HG03457 (cell line): Measurements from ENCODE around the gene RNF186.
"Not testable (repeated sequence)": the region's sequence is repeated elsewhere in the genome, so short reads cannot be mapped to it uniquely, and the experiment has no call there.

Experiments
- ATAC-seq: cut with Tn5 transposase; IDR thresholded peaks from one replicate; pipeline ENCODE4 v1.9.1; 2021; ENCODE audit warnings: moderate number of reproducible peaks; ENCODE audit not compliant: unreplicated experiment

Gene RNF186

GRCh38 chr1:19814681-19815503 lies at the start of gene RNF186:
Gene RNF186 (minus strand): TSS chr1:19815283. CDS start chr1:19815101, 182 bp downstream.
- ATAC-seq: no peak

- no peak for ATAC-seq
Measured at GRCh38 chr1:19864570-19865160, 49.6 kb upstream of the RNF186 start.

GRCh38 chr1:19862944-19863343 lies 47.9 kb upstream of the RNF186 start:
- ATAC-seq: no peak

GRCh38 chr1:19861842-19862530 lies 46.9 kb upstream of the RNF186 start:
- ATAC-seq: no peak

- no peak for ATAC-seq
Measured at GRCh38 chr1:19861034-19861433, 46.0 kb upstream of the RNF186 start.

- no peak for ATAC-seq
Measured at GRCh38 chr1:19860418-19860817, 45.3 kb upstream of the RNF186 start.

- ATAC-seq: no peak
Measured at GRCh38 chr1:19859876-19860275, 44.8 kb upstream of the RNF186 start.

- no peak for ATAC-seq
Measured at GRCh38 chr1:19858893-19859292, 43.8 kb upstream of the RNF186 start.

- no peak for ATAC-seq
Measured at GRCh38 chr1:19854866-19855265, 39.8 kb upstream of the RNF186 start.

GRCh38 chr1:19852036-19852435 lies 37.0 kb upstream of the RNF186 start:
- ATAC-seq: no peak

- ATAC-seq: no peak
Measured at GRCh38 chr1:19850214-19850613, 35.1 kb upstream of the RNF186 start.

- ATAC-seq: not testable (repeated sequence)
Measured at GRCh38 chr1:19849307-19849706, 34.2 kb upstream of the RNF186 start.

- ATAC-seq: not testable (repeated sequence)
Measured at GRCh38 chr1:19847334-19847733, 32.3 kb upstream of the RNF186 start.

- ATAC-seq: no peak
Measured at GRCh38 chr1:19846338-19846737, 31.3 kb upstream of the RNF186 start.

- ATAC-seq: no peak
Measured at GRCh38 chr1:19845555-19845954, 30.5 kb upstream of the RNF186 start.

- ATAC-seq: no peak
Measured at GRCh38 chr1:19844731-19845495, 29.8 kb upstream of the RNF186 start.

GRCh38 chr1:19840228-19840627 lies 25.1 kb upstream of the RNF186 start:
- no peak for ATAC-seq

GRCh38 chr1:19837866-19838265 lies 22.8 kb upstream of the RNF186 start:
- no peak for ATAC-seq

GRCh38 chr1:19835578-19835977 lies 20.5 kb upstream of the RNF186 start:
- no peak for ATAC-seq

- ATAC-seq: no peak
Measured at GRCh38 chr1:19831441-19831840, 16.4 kb upstream of the RNF186 start.

GRCh38 chr1:19828546-19828945 lies 13.5 kb upstream of the RNF186 start:
- no peak for ATAC-seq
